CD4-positive, alpha-beta T cell treated with Interleukin-15 for 4 hours (primary cell): ENCODE measurements around the gene ZNF385D.

Source experiments
- DNase-seq: peaks from one replicate; pipeline ENCODE4 v3.0.0-alpha.2; 2020; ENCODE audit warnings: low spot score

The ZNF385D gene

GRCh38 chr3:21747966-21748555 is 2.9 kb downstream of the ZNF385D start:
- no peak for DNase-seq

GRCh38 chr3:21747376-21747775 is 3.6 kb downstream of the ZNF385D start:
- no peak for DNase-seq

- DNase-seq = no peak
These were observed 5.0 kb downstream of the ZNF385D start for GRCh38 chr3:21745966-21746365.

- no peak for DNase-seq
These were observed 6.2 kb downstream of the ZNF385D start for GRCh38 chr3:21744793-21745192.

- DNase-seq = no peak
These were observed 11.9 kb downstream of the ZNF385D start for GRCh38 chr3:21738935-21739702.

- no peak for DNase-seq
These were observed 12.7 kb downstream of the ZNF385D start for GRCh38 chr3:21738283-21738682.

GRCh38 chr3:21734746-21735145 is 16.3 kb downstream of the ZNF385D start:
- no peak for DNase-seq

GRCh38 chr3:21729888-21730459 is 21.0 kb downstream of the ZNF385D start:
- DNase-seq = no peak

- DNase-seq = no peak
These were observed 21.7 kb downstream of the ZNF385D start for GRCh38 chr3:21729331-21729730.

- no peak for DNase-seq
These were observed 28.2 kb downstream of the ZNF385D start for GRCh38 chr3:21722768-21723167.

- DNase-seq = no peak
These were observed 28.7 kb downstream of the ZNF385D start for GRCh38 chr3:21722301-21722700.

- DNase-seq = no peak
These were observed 31.9 kb downstream of the ZNF385D start for GRCh38 chr3:21718943-21719591.

GRCh38 chr3:21718161-21718765 is 32.7 kb downstream of the ZNF385D start:
- DNase-seq = no peak

GRCh38 chr3:21715662-21716061 is 35.3 kb downstream of the ZNF385D start:
- no peak for DNase-seq

GRCh38 chr3:21705769-21706168 is 45.2 kb downstream of the ZNF385D start:
- DNase-seq = no peak

- DNase-seq = no peak
These were observed 46.2 kb downstream of the ZNF385D start for GRCh38 chr3:21704796-21705195.

- DNase-seq = no peak
These were observed 47.7 kb downstream of the ZNF385D start for GRCh38 chr3:21703291-21703690.

- no peak for DNase-seq
These were observed 53.3 kb downstream of the ZNF385D start for GRCh38 chr3:21697707-21698106.

GRCh38 chr3:21694506-21694905 is 56.5 kb downstream of the ZNF385D start:
- DNase-seq = no peak

- DNase-seq = no peak
These were observed 60.0 kb downstream of the ZNF385D start for GRCh38 chr3:21691036-21691435.

GRCh38 chr3:21682206-21682605 is 68.8 kb downstream of the ZNF385D start:
- DNase-seq = no peak

GRCh38 chr3:21673393-21673792 is 77.6 kb downstream of the ZNF385D start:
- DNase-seq = no peak

- no peak for DNase-seq
These were observed 78.7 kb downstream of the ZNF385D start for GRCh38 chr3:21672303-21672702.
